Glutamatergic neuron (in vitro differentiated cells): Measurements from ENCODE around the gene PCA3. TPM values are rescaled to one million over a fixed set of nuclear protein-coding genes. Genes with fewer than 3 reads are reported as not detected.

Source experiments
- DNase-seq: peaks from one replicate; pipeline ENCODE4 v3.0.0; 2022
- H3K27ac Mint-ChIP-seq: one replicate; pipeline ENCODE4 v1.8.0; 2020; ENCODE audit warnings: mild to moderate bottlenecking, mixed read lengths, inconsistent platforms; ENCODE audit not compliant: unreplicated experiment
- H3K27me3 Mint-ChIP-seq: one replicate; pipeline ENCODE4 v1.8.0; 2020; ENCODE audit warnings: mild to moderate bottlenecking, moderate library complexity, mixed read lengths, inconsistent platforms; ENCODE audit not compliant: unreplicated experiment
- H3K36me3 Mint-ChIP-seq: one replicate; pipeline ENCODE4 v1.8.0; 2020; ENCODE audit warnings: mild to moderate bottlenecking, mixed read lengths, inconsistent platforms; ENCODE audit not compliant: unreplicated experiment
- H3K4me1 Mint-ChIP-seq: one replicate; pipeline ENCODE4 v1.8.0; 2020; ENCODE audit warnings: mild to moderate bottlenecking, low read depth, mixed read lengths, inconsistent platforms; ENCODE audit not compliant: unreplicated experiment
- H3K4me3 Mint-ChIP-seq: one replicate; pipeline ENCODE4 v1.8.0; 2020; ENCODE audit warnings: mild to moderate bottlenecking, mixed read lengths, inconsistent platforms; ENCODE audit not compliant: unreplicated experiment
- H3K9me3 Mint-ChIP-seq: one replicate; pipeline ENCODE4 v1.8.0; 2020; ENCODE audit warnings: mild to moderate bottlenecking, moderate library complexity, mixed read lengths, inconsistent platforms; ENCODE audit not compliant: unreplicated experiment
- CTCF ChIP-seq: fragments of 200-600 bp; sonication (generic); IDR thresholded peaks from one replicate; pipeline ENCODE4 v1.5.0; 2021; ENCODE audit not compliant: partially characterized antibody, unreplicated experiment
- total RNA-seq: library from RNA; stranded (reverse); fragmentation: NEBNext Ultra II Directional; extraction: Animal tissue kit (Norgen Biotek cat#: 25700); gene quantifications from one replicate; pipeline ENCODE4 v1.2.1, GENCODE V29; 2021; ENCODE audit not compliant: unreplicated experiment

Gene PCA3
- total RNA-seq, 1 donor from 2014 or later, result not detected

GRCh38 chr9:76785501-76785900 is 21.3 kb downstream of the PCA3 start:
- H3K27me3 Mint-ChIP-seq, result peaks cover 4% of the 10 kb centered on the region
- no peaks in the 10 kb centered on the region for H3K4me1 Mint-ChIP-seq
- no peak overlapping the region for H3K27ac Mint-ChIP-seq
- peaks cover 2% of the 10 kb centered on the region for H3K9me3 Mint-ChIP-seq
- no peak overlapping the region for H3K4me3 Mint-ChIP-seq
- no peaks in the 10 kb centered on the region for H3K36me3 Mint-ChIP-seq
- TF ChIP-seq CTCF, result no peak
- DNase-seq, result no peak

- peaks cover 2% of the 10 kb centered on the region for H3K9me3 Mint-ChIP-seq
- no peak overlapping the region for H3K4me3 Mint-ChIP-seq
- no peak for TF ChIP-seq CTCF
- H3K27me3 Mint-ChIP-seq, result peaks cover 2% of the 10 kb centered on the region
- DNase-seq, result no peak
- no peak overlapping the region for H3K27ac Mint-ChIP-seq
- H3K36me3 Mint-ChIP-seq, result no peaks in the 10 kb centered on the region
- H3K4me1 Mint-ChIP-seq, result no peaks in the 10 kb centered on the region
Measured at GRCh38 chr9:76787677-76788076, 23.4 kb downstream of the PCA3 start.

- Mint-ChIP-seq H3K27ac (no peak overlapping the region), H3K4me3 (no peak overlapping the region), H3K27me3 (no peaks in the 10 kb centered on the region), H3K4me1 (no peaks in the 10 kb centered on the region), H3K9me3 (peaks cover 2% of the 10 kb centered on the region), H3K36me3 (no peaks in the 10 kb centered on the region)
- no peak for TF ChIP-seq CTCF
- no peak for DNase-seq
Measured at GRCh38 chr9:76789840-76790239, 25.6 kb downstream of the PCA3 start.

- TF ChIP-seq CTCF, result no peak
- H3K36me3 Mint-ChIP-seq, result no peaks in the 10 kb centered on the region
Measured at GRCh38 chr9:76793784-76794431, 29.7 kb downstream of the PCA3 start.

GRCh38 chr9:76796296-76796695 is 32.1 kb downstream of the PCA3 start:
- Mint-ChIP-seq H3K27ac (no peak overlapping the region), H3K36me3 (no peaks in the 10 kb centered on the region), H3K27me3 (peaks cover 4% of the 10 kb centered on the region), H3K4me3 (no peak overlapping the region), H3K4me1 (no peaks in the 10 kb centered on the region), H3K9me3 (peaks cover 2% of the 10 kb centered on the region)
- no peak for TF ChIP-seq CTCF
- no peak for DNase-seq

More at GRCh38 chr9:76793784-76794431, 29.7 kb downstream of the PCA3 start:
- Mint-ChIP-seq H3K9me3 (peaks cover 2% of the 10 kb centered on the region), H3K4me1 (no peaks in the 10 kb centered on the region), H3K27ac (no peak overlapping the region), H3K27me3 (peaks cover 4% of the 10 kb centered on the region), H3K4me3 (no peak overlapping the region)
- DNase-seq, result no peak
